K562 (cell line): Measurements from ENCODE around the gene PARD6A. TPM values are rescaled to one million over a fixed set of nuclear protein-coding genes. Genes with fewer than 3 reads are reported as not detected.
A peak's percentile ranks its signal among the peaks of the same experiment; 100 is the strongest.

Experiments
- ATAC-seq: fragments of 200-7000 bp; cut with Tn5 transposase; 3 replicates; pipeline ENCODE4 v1.9.1; 2020; ENCODE audit warnings: moderate library complexity
- BruUV-seq: library from RNA; stranded (reverse); fragments of 400-500 nt; replicated peaks from 2 replicates; lab custom pipeline; 2021; lab: Mats Ljungman, UMichigan
- CTCF ChIA-PET: fragments of 300-600 bp; formaldehyde crosslinking; extraction: SDS; loops from one replicate; lab custom pipeline; 2021; ENCODE audit warnings: low intra/inter-chr PET ratio; lab: Yijun Ruan, JAX
- POLR2A ChIA-PET: fragments of 300-600, 350-650 bp; sonication (Branson Sonifier 250); formaldehyde crosslinking; extraction: SDS; loops from one replicate; lab custom pipeline; 2021; ENCODE audit warnings: antibody characterized with exemption, inconsistent platforms; lab: Yijun Ruan, JAX
- DNase-seq, 4 experiments: peaks; one replicate each; pipeline versions ENCODE4 v3.0.0 to v3.0.0-alpha.2; 2011 to 2018; ENCODE audit warnings: low spot score in 3 of 4, mixed read lengths in 3 of 4; ENCODE audit errors: extremely low read depth in 1 of 4
- FAIRE-seq: peaks from 2 replicates; lab custom pipeline; 2011; peaks lifted over from hg19 to GRCh38; lab: Jason Lieb, UNC
- H2AFZ ChIP-seq: 2 replicates; pipeline ENCODE4 v1.6.0; 2011; ENCODE audit warnings: low read depth, low read length, control low read depth, inconsistent platforms
- H3K27ac ChIP-seq: fragments of 200-600 bp; 3 replicates; pipeline ENCODE4 v1.8.0; 2011; ENCODE audit warnings: low read depth, mild to moderate bottlenecking, control low read depth, inconsistent platforms, low read length, moderate library complexity, mixed read lengths; ENCODE audit errors: extremely low read depth
- H3K27me3 ChIP-seq, 2 experiments: fragments of 300-600 bp in 1 of 2; 2 replicates in 1 of 2; 3 replicates in 1 of 2; pipeline versions ENCODE4 v1.6.0 to v1.8.0; 2011; ENCODE audit warnings: inconsistent platforms in 2 of 2, low read length in 2 of 2, mild to moderate bottlenecking in 1 of 2, mixed read lengths in 1 of 2, moderate library complexity in 1 of 2; ENCODE audit not compliant: control insufficient read depth in 2 of 2, insufficient read depth in 2 of 2
- H3K36me3 ChIP-seq: fragments of 300-600 bp; 3 replicates; pipeline ENCODE4 v1.8.0; 2011; ENCODE audit warnings: mild to moderate bottlenecking, low read length, inconsistent platforms; ENCODE audit not compliant: control insufficient read depth, insufficient read depth
- H3K4me1 ChIP-seq, 2 experiments: fragments of 200-600 bp in 1 of 2; replicated peaks in 1 of 2; 2 replicates in 1 of 2; 3 replicates in 1 of 2; pipeline versions ENCODE4 v1.5.1 to v1.8.0; 2011; ENCODE audit warnings: inconsistent platforms in 2 of 2, low read length in 2 of 2, mild to moderate bottlenecking in 1 of 2, mixed read lengths in 1 of 2, moderate library complexity in 1 of 2; ENCODE audit not compliant: control insufficient read depth in 2 of 2, insufficient read depth in 2 of 2
- H3K4me2 ChIP-seq: 2 replicates; pipeline ENCODE4 v1.6.1; 2011; ENCODE audit warnings: low read length, control low read depth, inconsistent platforms, mixed read lengths; ENCODE audit not compliant: insufficient read depth
- H3K4me3 ChIP-seq: fragments of 200-600 bp; sonication (generic), shearing (Covaris generic); 2 replicates; pipeline ENCODE4 v1.5.1; 2016; ENCODE audit warnings: control low read depth, inconsistent platforms
- H3K79me2 ChIP-seq: fragments of 200-600 bp; 3 replicates; pipeline ENCODE4 v1.8.0; 2011; ENCODE audit warnings: low read length, inconsistent platforms; ENCODE audit not compliant: control insufficient read depth, insufficient read depth
- H3K9ac ChIP-seq, 2 experiments: 2 replicates each; pipeline versions ENCODE4 v1.6.0 to v1.6.1; 2011; ENCODE audit warnings: low read depth in 2 of 2, low read length in 2 of 2, control low read depth in 1 of 2, inconsistent platforms in 1 of 2, mild to moderate bottlenecking in 1 of 2, mixed read lengths in 1 of 2; ENCODE audit not compliant: insufficient read depth in 1 of 2
- H3K9me1 ChIP-seq: one replicate; pipeline ENCODE4 v1.6.0; 2011; ENCODE audit warnings: inconsistent platforms, mild to moderate bottlenecking, low read length, moderate library complexity; ENCODE audit not compliant: control insufficient read depth, insufficient read depth
- H3K9me3 ChIP-seq: replicated peaks from 2 replicates; pipeline ENCODE4 v1.5.1; 2011; ENCODE audit warnings: low read depth, low read length, inconsistent platforms; ENCODE audit not compliant: control insufficient read depth, insufficient read depth
- H4K20me1 ChIP-seq: replicated peaks from 2 replicates; pipeline ENCODE4 v1.6.1; 2011; ENCODE audit warnings: low read length, inconsistent platforms, mixed read lengths; ENCODE audit not compliant: control insufficient read depth, insufficient read depth
- ARID2 ChIP-seq: fragments of 450-650 bp; IDR thresholded peaks from 2 replicates; pipeline ENCODE4 v1.6.1; 2017; ENCODE audit warnings: antibody characterized with exemption, mild to moderate bottlenecking
- CC2D1A ChIP-seq: fragments of 450-650 bp; IDR thresholded peaks from 2 replicates; pipeline ENCODE4 v1.6.1; 2017; ENCODE audit warnings: mild to moderate bottlenecking
- DEAF1 ChIP-seq: fragments of 450-650 bp; formaldehyde crosslinking; IDR thresholded peaks from 2 replicates; pipeline ENCODE4 v1.4.0; 2020; ENCODE audit warnings: mild to moderate bottlenecking, moderate library complexity
- GABPB1 ChIP-seq: sonication (generic); formaldehyde crosslinking; IDR thresholded peaks from 2 replicates; pipeline ENCODE4 v1.8.0; 2022; ENCODE audit warnings: mild to moderate bottlenecking, missing genetic modification reagents
- KLF16 ChIP-seq: IDR thresholded peaks from 2 replicates; pipeline ENCODE4 v1.6.1; 2016; ENCODE audit warnings: antibody characterized with exemption
- RAD21 ChIP-seq, 2 experiments: fragments of 250-450 bp in 1 of 2; fragments of 450-650 bp in 1 of 2; sonication (Bioruptor Pico) in 1 of 2; formaldehyde crosslinking in 1 of 2; IDR thresholded peaks in 1 of 2; conservative IDR thresholded peaks in 1 of 2; 2 replicates each; pipeline versions ENCODE4 v1.4.0 to v1.8.0; 2020 to 2022; ENCODE audit warnings: mild to moderate bottlenecking in 2 of 2, moderate library complexity in 1 of 2
- REST ChIP-seq, 2 experiments: fragments of 450-650 bp; formaldehyde crosslinking in 1 of 2; IDR thresholded peaks; 2 replicates each; pipeline versions ENCODE4 v1.4.0 to v1.6.1; 2014 to 2020; ENCODE audit warnings: mild to moderate bottlenecking in 2 of 2, borderline replicate concordance in 1 of 2, low read depth in 1 of 2
- RFX1 ChIP-seq: fragments of 450-650 bp; IDR thresholded peaks from 2 replicates; pipeline ENCODE4 v1.6.1; 2016; ENCODE audit warnings: mild to moderate bottlenecking, moderate library complexity
- SMC3 ChIP-seq: conservative IDR thresholded peaks from 2 replicates; pipeline ENCODE4 v1.6.1; 2011; ENCODE audit warnings: low read depth, low read length, improper control_type of control experiment; ENCODE audit not compliant: insufficient read depth
- ZNF263 ChIP-seq: sonication (generic); formaldehyde crosslinking; IDR thresholded peaks from 2 replicates; pipeline ENCODE4 v1.8.0; 2022; ENCODE audit warnings: mild to moderate bottlenecking, missing genetic modification reagents, borderline replicate concordance
- WGBS: fragments of 100-300 bp; shearing (Covaris generic); methylation state at CpG from one replicate; pipeline ENCODE4 v1.1.6; 2016; ENCODE audit warnings: low coverage, mixed read lengths; ENCODE audit not compliant: insufficient coverage; ENCODE audit errors: missing lambda C conversion rate; 5-methylcytosine and 5-hydroxymethylcytosine counted together
- in situ Hi-C: fragments of 300-500 bp; cut with MboI; formaldehyde crosslinking; loops from 4 replicates; pipeline ENCODE4 v1.15.0; 2018; ENCODE audit warnings: inconsistent platforms, mixed read lengths
- intact Hi-C: fragments of 100-400 bp; cut with micrococcal nuclease; formaldehyde crosslinking; loops from 2 replicates; pipeline ENCODE4 v1.14.2; 2022
- polyA plus RNA-seq, 8 experiments: library from polyadenylated mRNA; depleted of rRNA in 4 of 8; stranded (reverse) in 5 of 8; unstranded in 3 of 8; fragments of >200 nt; fragmentation: Nextera tagmentation in 2 of 8; fragmentation: Illumina TruSeq in 1 of 8; extraction: Ambion mirVana in 2 of 8; extraction: Trizol in 1 of 8; gene quantifications; 2 replicates each; pipeline versions ENCODE4 v1.2.1 to v1.2.3, GENCODE V29; 2011 to 2014; ENCODE audit warnings: inconsistent platforms in 1 of 8, missing spikeins in 1 of 8
- total RNA-seq, 7 experiments: library from RNA; depleted of rRNA in 6 of 7; stranded (reverse); fragments of >200 nt in 6 of 7; fragmentation: Illumina TruSeq in 2 of 7; extraction: Trizol in 2 of 7; gene quantifications; 2 replicates each; pipeline versions ENCODE4 v1.2.1 to v1.2.3, GENCODE V29; 2011 to 2021; ENCODE audit warnings: low replicate concordance in 1 of 7

The PARD6A gene
- total and polyA plus RNA-seq, 9 of the 15 experiments (the other 6 are each of a cell fraction or from before 2014, with no cell fraction given), result 0.04 to 2.0 (median 0.44) TPM

GRCh38 chr16:67672739-67673662 lies 12.2 kb downstream of the PARD6A start:
- peak; percentile 77 to 83 (median 80) for DNase-seq
- no TSS peak for BruUV-seq
- peak; percentile 82 for ATAC-seq
- in situ Hi-C loops, result loop anchor here (10.0 kb wide), 1 partner anchor 372 kb away; no protein-coding TSS in a partner anchor
- H3K4me2 ChIP-seq, result no peak overlapping the region
- intact Hi-C loops, result loop anchor here (2.0 to 5.0 kb wide), 3 partner anchors 134 to 369 kb away; partner anchors contain the start of genes RANBP10 and TSNAXIP1
- H4K20me1 ChIP-seq, result no peaks in the 10 kb centered on the region
- no peaks in the 10 kb centered on the region for H3K36me3 ChIP-seq
- H3K4me3 ChIP-seq, result no peak overlapping the region
- no peak overlapping the region for H3K9ac ChIP-seq
- no peaks in the 10 kb centered on the region for H3K79me2 ChIP-seq
- FAIRE-seq, result peak; percentile 97
- H2AFZ ChIP-seq, result no peak overlapping the region
- no peaks in the 10 kb centered on the region for H3K9me3 ChIP-seq
- H3K9me1 ChIP-seq, result no peaks in the 10 kb centered on the region
- ChIA-PET POLR2A (interaction anchor here (0.5 to 1.4 kb wide), 9 partner anchors 10 to 693 kb away, joined by 3 to 4 read pairs (median 3); no protein-coding TSS in a partner anchor), CTCF (interaction anchor here (0.6 to 2.2 kb wide), 9 partner anchors 144 to 1195 kb away, joined by 3 to 31 read pairs (median 4); no protein-coding TSS in a partner anchor)
- peaks cover 0 to 10% of the 10 kb centered on the region in 2 experiments; a peak in 3 of 5 replicates for H3K4me1 ChIP-seq
- H3K27ac ChIP-seq, result no peak overlapping the region
- no peaks in the 10 kb centered on the region for H3K27me3 ChIP-seq
- WGBS, result 43% methylated on average over 12 of the region's 13 CpGs
- TF ChIP-seq CC2D1A (peak; percentile 82), SMC3 (peak; percentile 88), RAD21 (CRISPR knock-in tag; conservative IDR thresholded peaks at IDR 0.05 in 1 of 2, IDR thresholded peaks at IDR 0.05 in 1 of 2) (peak; percentile 87 to 90), DEAF1 (CRISPR knock-in tag) (peak; percentile 69; the same call in 1 of the 2 replicates), GABPB1 (CRISPR knock-in tag) (0 out of 2 replicates have a peak, but pooled peaks have one; percentile 21), ARID2 (peak; percentile 69), ZNF263 (CRISPR knock-in tag) (no peak), RFX1 (peak; percentile 65), KLF16 (peak; percentile 36; the same call in 1 of the 2 replicates), REST (IDR thresholded peaks at IDR 0.05; ENCODE audit: borderline replicate concordance) (peak; percentile 83; the same call in 1 of the 2 replicates), REST (CRISPR knock-in tag; IDR thresholded peaks at IDR 0.05; ENCODE audit: low read depth) (no peak)
